Glutamatergic neuron (in vitro differentiated cells): ENCODE results near the gene ATN1. TPM values are rescaled to one million over a fixed set of nuclear protein-coding genes. Genes with fewer than 3 reads are reported as not detected.

Source experiments
- DNase-seq: peaks from one replicate; pipeline ENCODE4 v3.0.0; 2022
- H3K27ac Mint-ChIP-seq: one replicate; pipeline ENCODE4 v1.8.0; 2020; ENCODE audit warnings: mild to moderate bottlenecking, mixed read lengths, inconsistent platforms; ENCODE audit not compliant: unreplicated experiment
- H3K27me3 Mint-ChIP-seq: one replicate; pipeline ENCODE4 v1.8.0; 2020; ENCODE audit warnings: mild to moderate bottlenecking, moderate library complexity, mixed read lengths, inconsistent platforms; ENCODE audit not compliant: unreplicated experiment
- H3K36me3 Mint-ChIP-seq: one replicate; pipeline ENCODE4 v1.8.0; 2020; ENCODE audit warnings: mild to moderate bottlenecking, mixed read lengths, inconsistent platforms; ENCODE audit not compliant: unreplicated experiment
- H3K4me1 Mint-ChIP-seq: one replicate; pipeline ENCODE4 v1.8.0; 2020; ENCODE audit warnings: mild to moderate bottlenecking, low read depth, mixed read lengths, inconsistent platforms; ENCODE audit not compliant: unreplicated experiment
- H3K4me3 Mint-ChIP-seq: one replicate; pipeline ENCODE4 v1.8.0; 2020; ENCODE audit warnings: mild to moderate bottlenecking, mixed read lengths, inconsistent platforms; ENCODE audit not compliant: unreplicated experiment
- H3K9me3 Mint-ChIP-seq: one replicate; pipeline ENCODE4 v1.8.0; 2020; ENCODE audit warnings: mild to moderate bottlenecking, moderate library complexity, mixed read lengths, inconsistent platforms; ENCODE audit not compliant: unreplicated experiment
- total RNA-seq: library from RNA; stranded (reverse); fragmentation: NEBNext Ultra II Directional; extraction: Animal tissue kit (Norgen Biotek cat#: 25700); gene quantifications from one replicate; pipeline ENCODE4 v1.2.1, GENCODE V29; 2021; ENCODE audit not compliant: unreplicated experiment
- TF ChIP-seq, protein P1 (sequence below): fragments of 200-600 bp; sonication (generic); IDR thresholded peaks from one replicate; pipeline ENCODE4 v1.5.0; 2021; ENCODE audit not compliant: partially characterized antibody, unreplicated experiment

ATN1 gene
- total RNA-seq, 1 donor from 2014 or later, result 94.6 TPM

DNA sequence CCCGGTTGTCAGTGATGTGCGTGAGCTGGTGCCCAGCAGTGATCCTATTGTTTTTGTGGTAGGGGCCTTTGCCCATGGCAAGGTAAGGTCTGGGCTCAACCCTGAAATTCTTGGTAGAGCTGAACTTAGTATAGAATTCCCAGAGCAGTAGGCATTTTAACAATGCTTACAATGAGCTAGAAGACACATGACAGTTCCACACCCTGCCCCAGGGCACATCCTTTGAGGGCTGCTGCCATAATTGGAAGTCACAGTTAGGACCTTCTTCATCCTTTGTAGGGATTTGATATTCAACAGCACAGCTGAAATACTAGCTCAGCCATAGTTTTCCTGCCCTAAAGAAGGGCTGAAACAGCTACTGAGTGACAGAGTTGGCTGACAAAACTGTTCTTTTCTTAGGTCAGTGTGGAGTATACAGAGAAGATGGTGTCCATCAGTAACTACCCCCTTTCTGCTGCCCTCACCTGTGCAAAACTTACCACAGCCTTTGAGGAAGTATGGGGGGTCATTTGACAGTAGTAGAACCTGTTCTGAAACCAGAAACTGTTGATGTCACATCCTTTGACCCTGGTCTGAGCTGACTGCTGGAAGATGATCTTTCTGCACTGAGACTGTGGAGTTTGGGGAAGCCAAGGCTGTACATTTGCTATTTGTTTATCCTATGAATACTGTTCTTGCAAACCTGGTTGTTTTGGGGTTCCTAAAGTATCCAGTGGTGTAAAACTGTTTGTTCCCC, 47.7 kb downstream of the ATN1 start:
- DNase-seq, result no peak
- Mint-ChIP-seq H3K36me3 (no peaks in the 10 kb centered on the region), H3K9me3 (peaks cover 9% of the 10 kb centered on the region), H3K4me1 (peaks cover 8% of the 10 kb centered on the region), H3K4me3 (no peak overlapping the region), H3K27ac (no peak overlapping the region), H3K27me3 (peaks cover 5% of the 10 kb centered on the region)
- TF ChIP-seq, protein P1, sequence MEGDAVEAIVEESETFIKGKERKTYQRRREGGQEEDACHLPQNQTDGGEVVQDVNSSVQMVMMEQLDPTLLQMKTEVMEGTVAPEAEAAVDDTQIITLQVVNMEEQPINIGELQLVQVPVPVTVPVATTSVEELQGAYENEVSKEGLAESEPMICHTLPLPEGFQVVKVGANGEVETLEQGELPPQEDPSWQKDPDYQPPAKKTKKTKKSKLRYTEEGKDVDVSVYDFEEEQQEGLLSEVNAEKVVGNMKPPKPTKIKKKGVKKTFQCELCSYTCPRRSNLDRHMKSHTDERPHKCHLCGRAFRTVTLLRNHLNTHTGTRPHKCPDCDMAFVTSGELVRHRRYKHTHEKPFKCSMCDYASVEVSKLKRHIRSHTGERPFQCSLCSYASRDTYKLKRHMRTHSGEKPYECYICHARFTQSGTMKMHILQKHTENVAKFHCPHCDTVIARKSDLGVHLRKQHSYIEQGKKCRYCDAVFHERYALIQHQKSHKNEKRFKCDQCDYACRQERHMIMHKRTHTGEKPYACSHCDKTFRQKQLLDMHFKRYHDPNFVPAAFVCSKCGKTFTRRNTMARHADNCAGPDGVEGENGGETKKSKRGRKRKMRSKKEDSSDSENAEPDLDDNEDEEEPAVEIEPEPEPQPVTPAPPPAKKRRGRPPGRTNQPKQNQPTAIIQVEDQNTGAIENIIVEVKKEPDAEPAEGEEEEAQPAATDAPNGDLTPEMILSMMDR, result no peak

DNA sequence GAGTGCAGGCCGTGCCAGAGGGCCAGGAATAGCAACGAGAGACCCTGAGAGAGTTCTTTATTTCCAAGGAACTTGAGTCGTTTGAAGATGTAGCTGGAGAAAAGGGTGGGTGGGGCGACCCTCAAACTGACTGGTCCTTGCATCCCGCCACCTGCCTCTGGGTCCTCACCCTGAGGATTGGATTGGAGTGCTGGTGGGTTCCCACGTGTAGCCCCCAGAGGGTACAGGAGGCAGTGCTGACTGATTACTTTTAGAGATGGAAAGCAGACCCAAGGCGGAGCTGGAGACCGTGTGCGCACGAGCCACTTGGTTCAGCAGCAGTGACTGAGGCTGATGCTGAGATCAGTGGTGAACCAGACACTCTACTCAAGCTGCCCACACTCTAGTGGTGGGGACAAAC, 49.9 kb downstream of the ATN1 start:
- TF ChIP-seq, protein P1, result no peak
- peaks cover 4% of the 10 kb centered on the region for H3K9me3 Mint-ChIP-seq
- DNase-seq, result no peak
- H3K27ac Mint-ChIP-seq, result no peak overlapping the region
- no peaks in the 10 kb centered on the region for H3K4me1 Mint-ChIP-seq
- H3K4me3 Mint-ChIP-seq, result no peak overlapping the region
- H3K27me3 Mint-ChIP-seq, result peaks cover 2% of the 10 kb centered on the region
- H3K36me3 Mint-ChIP-seq, result no peaks in the 10 kb centered on the region

DNA sequence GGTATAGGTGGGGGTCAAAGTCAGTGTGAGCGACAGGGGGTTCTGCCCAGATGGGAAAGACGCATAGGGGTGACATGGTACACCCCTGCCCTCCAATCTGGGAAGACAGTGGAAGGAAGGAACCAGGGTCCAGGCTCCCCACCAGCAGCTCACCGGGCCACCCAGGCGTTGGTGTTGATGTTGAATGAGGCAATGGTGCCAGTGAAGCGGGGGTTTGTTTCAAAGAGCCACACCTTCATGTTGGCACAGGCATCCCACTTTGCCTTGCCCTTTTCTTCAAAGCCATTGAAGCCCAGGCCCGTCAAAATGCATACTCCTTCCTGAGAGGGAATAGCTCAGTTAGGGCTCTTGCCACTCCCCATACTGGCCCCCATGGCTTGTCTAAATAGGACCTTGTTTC, 50.4 kb downstream of the ATN1 start:
- Mint-ChIP-seq H3K4me3 (no peak overlapping the region), H3K9me3 (peaks cover 4% of the 10 kb centered on the region), H3K4me1 (no peaks in the 10 kb centered on the region), H3K27me3 (peaks cover 2% of the 10 kb centered on the region), H3K36me3 (no peaks in the 10 kb centered on the region), H3K27ac (no peak overlapping the region)
- TF ChIP-seq, protein P1, result no peak
- DNase-seq, result no peak

DNA sequence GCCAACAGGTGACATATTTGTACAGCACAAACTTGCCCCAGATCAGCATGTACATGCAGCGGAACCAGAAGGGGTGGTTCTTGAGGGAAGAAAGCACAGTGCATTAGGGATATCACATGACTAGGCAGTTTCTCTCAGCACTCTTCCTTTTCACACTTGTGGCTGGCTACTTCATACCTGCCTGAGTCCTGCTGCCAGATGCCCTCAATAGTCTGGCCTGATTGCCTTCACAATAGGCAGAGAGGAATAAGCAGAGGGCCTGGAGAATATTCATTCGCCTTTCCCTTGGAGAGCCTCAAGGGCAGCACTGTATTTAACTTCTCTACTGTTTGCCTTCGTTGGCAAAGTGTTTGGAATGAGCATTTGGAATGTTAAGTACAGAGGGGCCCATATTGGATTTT, 50.9 kb downstream of the ATN1 start:
- Mint-ChIP-seq H3K27me3 (peaks cover 2% of the 10 kb centered on the region), H3K4me1 (no peaks in the 10 kb centered on the region), H3K9me3 (peaks cover 4% of the 10 kb centered on the region), H3K4me3 (no peak overlapping the region), H3K27ac (no peak overlapping the region), H3K36me3 (no peaks in the 10 kb centered on the region)
- no peak for DNase-seq
- TF ChIP-seq, protein P1, result no peak

DNA sequence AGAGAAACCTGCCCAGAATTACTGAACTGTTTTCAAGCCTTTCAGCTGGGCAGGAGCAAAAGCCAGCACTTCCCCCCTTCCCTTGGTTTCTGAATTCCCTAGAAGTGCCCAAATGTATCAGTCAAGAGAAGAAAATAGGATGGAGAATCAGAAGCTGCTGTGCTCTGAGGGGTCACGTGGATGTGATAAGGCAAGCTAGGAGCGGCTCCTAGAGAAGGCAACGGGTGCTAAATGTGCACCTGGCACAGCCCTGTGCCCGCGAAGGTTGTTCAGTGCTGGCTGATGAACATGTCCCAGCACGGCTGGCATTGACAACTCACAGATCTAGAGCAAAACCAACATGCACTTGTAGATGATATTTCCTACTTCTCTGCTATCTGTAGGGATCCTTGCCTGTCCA, 51.3 kb downstream of the ATN1 start:
- Mint-ChIP-seq H3K27ac (no peak overlapping the region), H3K36me3 (no peaks in the 10 kb centered on the region), H3K9me3 (peaks cover 4% of the 10 kb centered on the region), H3K27me3 (peaks cover 2% of the 10 kb centered on the region), H3K4me3 (no peak overlapping the region), H3K4me1 (no peaks in the 10 kb centered on the region)
- TF ChIP-seq, protein P1, result no peak
- no peak for DNase-seq
